CD4-positive, alpha-beta T cell treated with Interleukin-6 at 100 ng/mL for 8 hours (primary cell): Measurements from ENCODE around the gene NADSYN1.

Experiments
- DNase-seq: peaks from one replicate; pipeline ENCODE4 v3.0.0-alpha.2; 2020; ENCODE audit warnings: mixed read lengths, low spot score

NADSYN1 gene

GRCh38 chr11:71474141-71474770 is 21.3 kb downstream of the NADSYN1 start:
- no peak for DNase-seq

- no peak for DNase-seq
These were observed 21.9 kb downstream of the NADSYN1 start for GRCh38 chr11:71474771-71475483.

- no peak for DNase-seq
These were observed 23.0 kb downstream of the NADSYN1 start for GRCh38 chr11:71476031-71476430.

- no peak for DNase-seq
These were observed 24.1 kb downstream of the NADSYN1 start for GRCh38 chr11:71476926-71477640.

- no peak for DNase-seq
These were observed 24.9 kb downstream of the NADSYN1 start for GRCh38 chr11:71477641-71478527.

GRCh38 chr11:71478528-71478840 is 25.5 kb downstream of the NADSYN1 start:
- DNase-seq, result no peak

GRCh38 chr11:71481101-71481960 is 28.3 kb downstream of the NADSYN1 start:
- DNase-seq, result no peak

- no peak for DNase-seq
These were observed 29.2 kb downstream of the NADSYN1 start for GRCh38 chr11:71482216-71482615.

- no peak for DNase-seq
These were observed 29.9 kb downstream of the NADSYN1 start for GRCh38 chr11:71482746-71483364.

- no peak for DNase-seq
These were observed 30.7 kb downstream of the NADSYN1 start for GRCh38 chr11:71483692-71484091.

- no peak for DNase-seq
These were observed 31.5 kb downstream of the NADSYN1 start for GRCh38 chr11:71484248-71485062.

GRCh38 chr11:71485063-71485399 is 32.0 kb downstream of the NADSYN1 start:
- DNase-seq, result no peak

GRCh38 chr11:71485466-71485865 is 32.5 kb downstream of the NADSYN1 start:
- no peak for DNase-seq

GRCh38 chr11:71486320-71486719 is 33.3 kb downstream of the NADSYN1 start:
- no peak for DNase-seq

GRCh38 chr11:71488681-71489270 is 35.8 kb downstream of the NADSYN1 start:
- no peak for DNase-seq

- no peak for DNase-seq
These were observed 36.5 kb downstream of the NADSYN1 start for GRCh38 chr11:71489311-71490043.

- DNase-seq, result no peak
These were observed 37.2 kb downstream of the NADSYN1 start for GRCh38 chr11:71490044-71490730.

- DNase-seq, result no peak
These were observed 37.9 kb downstream of the NADSYN1 start for GRCh38 chr11:71490731-71491390.
